Sigmoid colon (tissue), 4 donors: ENCODE results near the gene PAPPA.

Source experiments
- CTCF ChIP-seq, 4 experiments: fragments of 450-650 bp in 3 of 4; fragments of 200-600 bp in 1 of 4; IDR thresholded peaks; one replicate each; pipeline ENCODE4 v1.5.1; 2016 to 2019; ENCODE audit warnings: antibody characterized with exemption in 4 of 4, mild to moderate bottlenecking in 3 of 4, moderate library complexity in 2 of 4
- EP300 ChIP-seq, 4 donors: sonication (generic); formaldehyde crosslinking; IDR thresholded peaks; one replicate each; pipeline ENCODE4 v1.6.1; 2017; ENCODE audit warnings: antibody characterized with exemption in 4 of 4
- POLR2A ChIP-seq, 2 donors: fragments of 450-650 bp; IDR thresholded peaks; one replicate each; pipeline ENCODE4 v1.6.1; 2016; ENCODE audit warnings: antibody characterized with exemption in 2 of 2, mild to moderate bottlenecking in 2 of 2, moderate library complexity in 2 of 2
- POLR2AphosphoS5 ChIP-seq, 4 donors: sonication (generic); formaldehyde crosslinking; IDR thresholded peaks; one replicate each; pipeline ENCODE4 v1.6.1; 2017; ENCODE audit warnings: antibody characterized with exemption in 4 of 4

GRCh38 chr9:116335392-116335791, 181.8 kb downstream of the PAPPA start:
- TF ChIP-seq POLR2A (IDR thresholded peaks at IDR 0.05), result no peak
- no peak for TF ChIP-seq CTCF (IDR thresholded peaks at IDR 0.05)
- no peak for TF ChIP-seq POLR2AphosphoS5 (IDR thresholded peaks at IDR 0.05)
- no peak for TF ChIP-seq EP300 (IDR thresholded peaks at IDR 0.05)
